Stimulated activated CD4-positive, alpha-beta T cell treated with anti-CD3 and anti-CD28 coated beads, Interleukin-15, amount 100 ng/mL, for 48 hours (primary cell): ENCODE results near the gene JDP2.

Experiments used
- DNase-seq, 2 donors: peaks; one replicate each; pipeline ENCODE4 v3.0.0-alpha.2; 2020; ENCODE audit warnings: low read depth in 2 of 2

JDP2 gene

DNA sequence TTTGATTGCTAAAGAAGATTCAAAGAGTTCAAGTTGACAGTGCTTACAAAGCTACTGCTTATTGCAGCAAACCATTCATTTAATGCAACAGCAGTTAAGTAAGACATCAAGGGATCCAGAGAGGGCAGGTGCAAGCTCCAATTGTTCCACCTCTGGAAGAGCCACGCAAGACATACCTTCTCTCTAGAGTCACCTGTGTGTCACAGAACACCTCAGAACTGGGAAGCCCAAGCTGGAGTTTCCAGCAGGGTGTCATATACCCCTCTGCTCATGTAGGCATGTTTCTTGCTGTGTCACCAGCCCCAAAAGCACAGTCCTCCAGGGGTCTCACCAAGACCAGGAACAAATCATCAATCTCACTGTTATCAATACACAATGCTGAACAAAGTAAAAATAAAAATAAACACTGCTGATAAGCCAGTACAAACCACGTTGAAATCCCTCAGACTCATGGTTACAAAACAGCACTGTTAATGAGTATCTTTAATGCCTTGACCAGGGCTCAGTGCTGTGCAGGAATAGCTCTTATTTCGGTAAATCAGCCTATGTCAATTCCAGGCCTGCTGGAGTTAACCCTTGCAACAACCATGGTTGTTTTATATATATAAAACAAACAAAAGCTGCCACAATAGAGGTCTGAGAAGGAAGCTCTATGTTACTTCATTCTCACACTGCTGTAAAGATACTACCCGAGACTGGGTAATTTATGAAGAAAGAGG lies 57.0 kb downstream of the JDP2 start:
- no peak for DNase-seq

DNA sequence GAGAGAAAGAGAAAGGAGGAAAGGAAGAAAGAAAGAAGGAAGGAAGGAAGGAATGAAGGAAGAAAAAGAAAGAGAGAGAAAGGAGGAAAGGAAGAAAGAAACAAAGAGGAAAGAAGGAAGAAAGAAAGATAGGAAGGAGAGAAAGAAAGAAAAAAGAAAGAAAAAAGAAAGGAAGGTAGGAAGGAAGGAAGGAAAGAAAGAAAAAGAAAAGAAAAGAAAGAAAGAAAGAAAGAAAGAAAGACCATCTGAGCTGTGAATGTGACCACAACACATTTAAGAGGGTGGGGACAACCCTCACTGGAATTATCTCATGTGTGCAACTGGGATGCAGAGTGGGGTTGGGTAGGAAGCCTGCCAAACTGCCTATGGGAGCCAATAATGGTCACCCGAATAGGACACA lies 58.5 kb downstream of the JDP2 start:
- no peak for DNase-seq

DNA sequence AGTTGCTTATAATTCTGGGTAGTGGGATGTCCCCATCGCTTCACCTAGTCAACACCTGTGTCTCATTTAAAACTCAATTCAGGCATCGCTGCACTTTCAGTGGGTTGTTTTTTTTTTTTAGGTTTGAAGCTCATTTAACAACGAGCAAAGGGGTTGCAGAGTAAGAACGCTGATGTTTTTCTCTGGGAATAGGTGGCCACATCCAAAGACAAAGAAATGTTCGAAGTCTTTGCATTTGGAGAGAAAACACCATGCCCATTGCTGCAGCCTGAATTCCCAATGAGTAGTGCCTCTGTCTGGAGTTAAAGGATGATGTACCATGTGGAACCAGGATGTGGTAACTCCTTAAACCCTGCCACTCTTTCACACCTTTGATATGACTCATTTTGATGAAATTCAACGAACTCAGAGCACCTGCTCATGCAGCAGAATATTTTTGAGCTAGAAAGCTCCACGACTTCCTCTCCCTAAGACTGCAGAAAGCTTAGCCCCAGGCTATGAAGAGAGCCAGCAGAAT lies 59.4 kb downstream of the JDP2 start:
- no peak for DNase-seq

DNA sequence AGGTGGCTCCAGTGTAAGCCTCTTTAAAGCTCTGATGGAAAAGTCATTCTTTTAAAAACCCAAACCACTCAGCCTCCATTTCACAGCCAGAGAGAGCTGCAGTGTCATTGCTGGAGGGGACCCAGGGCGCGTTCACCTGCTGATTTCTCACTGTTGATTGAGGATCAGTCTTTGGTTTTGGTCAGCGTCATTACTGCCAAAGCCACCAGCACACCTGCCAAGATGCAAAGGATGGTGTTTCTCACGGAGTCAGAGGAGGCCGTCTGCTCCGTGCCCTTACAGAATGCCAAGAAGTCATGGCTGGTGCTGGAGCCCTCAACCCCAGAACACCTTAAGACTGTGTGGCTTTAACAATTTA lies 61.6 kb downstream of the JDP2 start:
- no peak for DNase-seq

DNA sequence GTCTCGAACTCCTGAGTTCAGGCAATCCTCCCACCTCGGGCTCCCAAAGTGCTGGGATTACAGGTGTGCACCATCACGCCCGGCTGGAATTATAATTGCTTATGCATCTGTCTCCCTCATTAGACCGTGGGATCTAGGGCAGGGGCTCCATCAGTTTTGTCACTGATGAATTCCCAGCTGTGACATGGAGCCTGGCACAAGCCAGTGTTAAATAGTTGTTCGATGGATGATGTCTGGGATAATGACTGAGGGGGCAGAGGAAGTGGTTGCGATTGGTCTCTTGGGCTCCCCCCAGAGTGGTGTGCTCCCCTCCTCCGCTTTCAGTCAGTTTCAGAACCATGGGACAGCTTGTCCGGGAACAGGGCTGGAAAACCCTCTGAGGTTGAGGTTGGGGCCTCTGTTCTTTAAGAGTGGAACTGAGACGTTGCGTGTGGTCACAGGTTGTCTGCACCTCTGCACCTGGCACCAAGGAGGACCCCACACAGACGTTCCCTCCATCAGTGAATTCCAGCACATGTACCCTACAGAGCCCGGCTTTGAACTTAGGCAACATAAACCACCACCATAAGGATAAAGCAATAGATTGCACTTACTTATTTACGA lies 63.7 kb downstream of the JDP2 start:
- no peak for DNase-seq

GRCh38 chr14:75492832-75493591 lies 65.2 kb downstream of the JDP2 start:
- DNase-seq: no peak

- no peak for DNase-seq
Observed at GRCh38 chr14:75493592-75494087, 65.8 kb downstream of the JDP2 start.

- no peak for DNase-seq
Observed at GRCh38 chr14:75494896-75495295, 67.1 kb downstream of the JDP2 start.

DNA sequence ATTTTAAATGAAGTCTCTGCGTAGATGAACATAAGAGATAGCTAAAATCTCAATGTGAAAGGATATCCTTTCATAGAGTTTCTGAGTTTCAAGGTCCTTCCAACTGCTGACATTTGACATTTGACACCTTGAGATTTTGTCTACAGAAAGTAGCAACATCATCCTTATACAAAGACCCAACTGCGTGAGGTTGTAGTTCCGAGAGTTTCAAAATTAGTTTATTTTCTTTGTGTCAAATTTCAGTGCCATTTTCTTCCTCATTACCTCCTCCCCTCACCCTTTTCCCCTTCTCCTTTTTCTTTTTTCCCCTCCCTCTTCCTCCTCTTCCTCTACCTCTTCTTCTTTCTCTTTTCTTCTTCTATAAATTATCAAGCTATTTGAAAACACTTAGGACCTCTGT lies 67.6 kb downstream of the JDP2 start:
- no peak for DNase-seq

DNA sequence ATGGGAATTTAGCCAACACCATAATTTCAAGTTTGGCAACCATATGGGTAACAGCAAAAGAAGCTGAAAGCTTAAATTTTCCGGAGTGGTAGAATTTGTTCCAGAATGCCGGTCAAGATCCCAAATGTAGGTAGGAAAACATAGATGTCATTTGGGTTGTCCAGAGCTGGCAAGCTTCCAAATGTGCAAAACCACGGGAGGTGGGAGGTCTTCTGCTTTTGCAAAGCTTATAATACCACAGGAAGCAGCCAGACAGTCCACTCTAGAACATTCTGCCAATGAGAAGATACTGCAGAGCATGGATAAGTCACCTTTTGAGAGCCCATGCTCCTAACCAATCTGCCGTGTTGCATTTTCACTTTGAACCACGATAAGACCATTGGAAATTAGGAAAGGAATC lies 68.1 kb downstream of the JDP2 start:
- DNase-seq: no peak

DNA sequence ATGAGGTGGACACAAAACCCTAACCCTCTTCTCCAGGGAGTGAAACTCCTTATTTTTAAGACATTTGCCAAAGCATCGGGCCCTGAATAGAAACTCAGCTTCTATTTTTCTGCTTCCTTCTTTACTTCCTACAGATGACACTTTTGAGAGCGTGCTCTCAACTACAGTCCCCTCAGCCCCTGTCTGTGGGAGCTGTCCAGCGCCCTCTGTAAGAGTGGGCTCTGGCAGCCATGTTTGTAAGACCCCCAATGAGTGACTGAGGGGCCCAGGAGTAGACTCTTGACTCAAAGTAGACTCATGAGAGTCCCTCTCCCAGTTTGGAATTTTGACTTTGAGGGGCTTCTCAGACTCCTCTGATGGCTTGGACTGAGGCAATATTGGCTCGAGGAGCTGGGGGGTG lies 68.9 kb downstream of the JDP2 start:
- DNase-seq: no peak

DNA sequence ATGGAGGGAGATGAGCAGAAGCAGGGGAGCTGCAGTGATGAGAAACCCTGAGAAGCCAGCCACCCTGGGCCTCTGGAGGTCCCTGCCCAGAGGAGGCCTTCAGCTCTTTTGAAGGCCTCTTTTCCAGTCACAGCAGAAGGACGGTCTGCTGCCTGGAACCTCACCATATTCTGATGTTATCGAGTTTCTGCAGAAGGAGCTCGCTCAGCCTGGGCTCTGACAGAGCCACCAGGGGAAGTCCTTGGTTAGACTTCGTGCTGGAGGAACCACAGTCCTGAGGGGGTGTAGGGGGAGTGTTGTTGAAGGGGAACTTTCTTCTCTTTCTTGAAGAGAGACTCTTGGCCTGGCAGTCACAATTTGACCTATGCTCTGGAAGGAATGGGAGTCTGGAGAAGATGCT lies 69.4 kb downstream of the JDP2 start:
- DNase-seq: peak; percentile 33 to 41

DNA sequence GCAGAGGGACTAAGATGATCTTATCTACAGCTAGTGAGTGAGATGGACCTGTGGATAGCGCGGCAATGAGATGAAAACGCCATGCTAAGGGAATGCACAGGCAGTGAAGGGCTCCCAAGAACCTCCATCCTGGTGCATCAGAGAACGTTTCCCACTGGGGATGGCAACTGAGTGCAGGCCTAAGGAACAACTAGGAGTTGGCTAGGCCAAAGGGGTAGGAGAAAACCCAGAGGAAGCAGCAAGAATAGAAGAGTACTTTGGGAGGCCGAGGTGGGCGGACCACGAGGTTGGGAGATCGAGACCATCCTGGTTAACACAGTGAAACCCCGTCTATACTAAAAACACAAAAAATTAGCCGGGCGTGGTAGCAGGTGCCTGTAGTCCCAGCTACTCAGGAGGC lies 69.9 kb downstream of the JDP2 start:
- DNase-seq: no peak

DNA sequence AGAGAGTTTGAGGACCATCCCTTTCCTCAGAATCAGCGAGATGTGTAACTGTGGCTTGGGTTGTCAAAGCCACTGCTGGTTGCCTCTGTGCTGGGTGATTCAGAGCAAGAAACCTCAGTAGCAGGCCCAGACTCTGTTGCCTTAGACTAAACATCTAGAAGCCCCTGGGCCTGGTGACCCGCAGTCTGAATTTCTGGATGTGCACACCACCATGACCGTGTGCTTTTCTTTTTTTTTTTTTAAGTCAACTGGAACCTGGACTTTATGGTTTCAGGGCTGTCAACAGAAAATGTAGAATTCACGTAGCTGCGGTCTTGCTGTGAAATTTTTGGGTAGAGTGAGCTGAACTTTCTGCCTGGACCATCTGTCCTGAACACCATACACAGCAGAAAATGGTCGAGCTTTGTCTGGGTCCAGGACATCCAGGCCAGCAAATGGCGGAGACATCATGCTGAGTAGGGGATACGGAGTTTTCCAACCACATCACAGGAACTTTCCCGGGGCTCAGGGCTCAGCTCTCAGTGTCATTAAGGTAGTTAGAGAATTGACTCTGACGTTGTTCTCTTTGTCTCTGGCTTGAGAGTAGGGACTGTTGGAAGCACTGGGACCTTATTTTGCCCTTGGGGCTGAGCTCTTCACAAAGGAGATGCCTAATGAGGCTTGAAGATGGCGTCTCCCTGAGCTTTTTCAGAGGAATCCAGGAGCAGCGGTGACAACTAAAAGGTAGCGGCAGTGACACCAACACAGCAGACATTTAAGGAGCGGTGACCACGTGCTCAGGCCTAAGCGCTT lies 71.5 kb downstream of the JDP2 start:
- DNase-seq: no peak

GRCh38 chr14:75501080-75501479 lies 73.3 kb downstream of the JDP2 start:
- no peak for DNase-seq

DNA sequence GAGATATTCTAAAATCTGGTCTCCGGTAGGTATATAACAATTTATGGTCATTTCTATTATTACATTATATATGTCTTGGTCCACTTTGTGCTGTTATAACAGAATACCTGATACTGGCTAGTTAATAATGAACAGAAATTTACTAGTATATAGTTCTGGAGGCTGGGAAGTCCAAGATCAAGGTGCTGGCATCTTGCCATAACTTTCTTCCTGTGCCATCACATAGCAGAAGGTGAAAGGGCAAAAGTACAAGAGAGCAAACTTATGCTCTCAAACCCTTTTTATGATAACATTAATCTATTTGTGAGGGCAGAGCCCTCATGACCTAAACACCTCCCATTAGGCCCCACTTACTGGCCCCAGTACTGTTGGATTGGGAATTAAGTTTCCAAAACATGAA lies 76.6 kb downstream of the JDP2 start:
- no peak for DNase-seq

DNA sequence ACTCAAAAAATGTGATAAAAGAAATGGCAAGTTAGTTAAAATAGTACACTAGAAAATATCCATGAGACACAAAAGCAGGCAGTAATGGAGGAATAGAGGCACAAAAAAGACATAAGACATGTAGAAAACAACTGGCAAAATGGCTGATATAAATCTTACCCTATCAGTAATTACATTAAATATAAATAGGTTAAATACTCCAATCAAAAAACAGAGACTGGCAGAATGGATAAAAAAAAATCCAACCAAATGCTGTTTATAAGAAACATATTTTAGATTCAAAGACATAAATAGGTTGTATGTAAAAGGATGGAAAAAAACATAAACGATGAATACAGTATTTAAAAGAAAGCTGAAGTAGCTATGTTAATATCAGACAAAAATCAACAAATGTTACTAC lies 79.1 kb downstream of the JDP2 start:
- no peak for DNase-seq

- DNase-seq: no peak
Observed at GRCh38 chr14:75510547-75510946, 82.7 kb downstream of the JDP2 start.

DNA sequence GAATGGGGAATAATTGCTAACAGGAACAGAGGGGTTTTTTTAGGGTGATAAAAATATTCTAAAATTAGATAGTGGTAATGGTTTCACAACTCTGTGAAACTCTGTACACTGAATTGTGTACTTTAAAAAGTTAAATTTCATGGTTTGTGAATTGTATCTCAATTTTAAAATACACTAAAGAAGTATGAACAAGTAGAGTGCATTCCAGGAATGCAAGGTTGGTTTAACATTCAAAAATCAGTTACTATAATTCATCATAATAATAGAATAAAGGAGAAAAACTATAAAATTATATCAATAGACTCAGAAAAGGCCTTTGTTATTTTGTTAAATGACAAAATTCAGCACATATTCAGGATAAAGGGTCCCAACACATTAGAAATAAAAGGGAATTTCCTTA lies 83.4 kb downstream of the JDP2 start:
- no peak for DNase-seq

GRCh38 chr14:75513911-75514672 lies 86.3 kb downstream of the JDP2 start:
- no peak for DNase-seq
